ENCODE measurements around the gene NAA10.

NAA10 gene

DNA sequence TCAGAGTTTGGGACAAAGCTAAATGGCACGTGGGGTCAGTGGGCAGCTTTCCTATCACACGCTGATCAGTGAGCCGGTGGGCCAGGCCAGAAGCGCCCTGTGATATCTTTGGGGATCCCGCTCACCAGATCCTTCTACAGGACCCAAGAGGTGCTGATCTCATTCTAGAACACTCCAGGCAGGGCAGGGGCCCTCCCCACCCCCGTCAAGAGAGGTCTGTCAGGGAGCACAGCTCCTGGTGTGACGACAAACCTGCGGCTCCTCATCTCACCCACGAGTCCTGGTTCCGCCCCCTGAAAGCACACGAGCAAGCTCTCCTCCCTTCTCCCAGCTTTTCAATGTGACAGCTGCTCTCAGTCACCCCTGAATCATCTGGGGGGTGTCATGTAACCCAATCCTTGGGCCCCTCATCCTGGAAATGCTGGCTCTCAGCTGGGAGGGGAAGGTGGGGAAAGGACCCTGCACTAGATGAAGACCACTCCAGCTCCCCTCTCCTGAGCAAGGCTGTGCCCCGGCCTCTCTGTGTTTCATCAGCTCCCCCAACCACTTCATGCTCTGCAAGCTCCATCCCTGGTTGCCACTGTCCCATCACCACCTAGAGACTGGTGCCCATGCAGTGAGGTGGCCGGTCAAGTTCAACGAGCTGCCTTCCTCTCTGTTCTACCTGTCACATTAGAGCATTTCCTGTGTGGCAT is 32.2 kb upstream of the NAA10 start:
- DNase-seq: no peak

DNA sequence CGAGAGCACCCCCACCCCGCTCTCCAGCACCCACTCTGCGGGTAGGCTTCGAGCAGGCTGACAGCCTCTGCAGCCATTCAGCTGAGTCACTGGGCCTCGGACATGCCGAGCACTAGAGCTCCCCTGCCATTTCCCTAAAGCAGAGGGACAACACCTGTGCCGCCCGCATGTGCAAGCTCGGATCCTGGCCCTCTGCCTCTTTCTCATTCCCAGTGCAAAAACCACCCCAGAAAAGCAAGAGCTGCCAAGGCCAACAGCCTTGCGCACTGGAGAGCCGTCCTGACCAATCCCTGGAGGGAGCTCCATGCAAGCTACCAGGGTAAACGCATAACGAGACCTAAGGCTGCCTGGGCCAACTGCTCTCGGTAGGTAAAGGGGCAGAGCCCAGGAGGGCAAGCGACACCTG is 31.4 kb upstream of the NAA10 start:
- no peak for DNase-seq

DNA sequence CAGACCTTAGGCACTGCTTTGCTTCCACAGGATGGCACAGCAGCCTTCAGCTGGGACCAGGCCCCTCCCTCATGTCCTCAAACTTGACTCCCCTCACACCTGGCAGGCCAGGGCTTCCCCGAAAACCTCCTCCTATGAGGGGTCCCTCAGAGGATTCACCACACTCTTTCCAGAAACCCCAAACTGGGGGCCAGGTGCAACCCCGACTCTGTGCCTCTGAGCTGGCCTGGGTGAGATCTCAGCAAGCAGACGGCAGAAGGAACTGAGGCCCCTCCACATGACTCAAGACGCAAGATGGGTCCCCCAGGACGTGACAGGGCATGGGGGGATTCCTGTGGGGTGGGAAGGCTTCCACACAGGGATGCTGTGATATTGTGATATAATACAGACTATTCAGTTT is 30.6 kb upstream of the NAA10 start:
- no peak for DNase-seq

DNA sequence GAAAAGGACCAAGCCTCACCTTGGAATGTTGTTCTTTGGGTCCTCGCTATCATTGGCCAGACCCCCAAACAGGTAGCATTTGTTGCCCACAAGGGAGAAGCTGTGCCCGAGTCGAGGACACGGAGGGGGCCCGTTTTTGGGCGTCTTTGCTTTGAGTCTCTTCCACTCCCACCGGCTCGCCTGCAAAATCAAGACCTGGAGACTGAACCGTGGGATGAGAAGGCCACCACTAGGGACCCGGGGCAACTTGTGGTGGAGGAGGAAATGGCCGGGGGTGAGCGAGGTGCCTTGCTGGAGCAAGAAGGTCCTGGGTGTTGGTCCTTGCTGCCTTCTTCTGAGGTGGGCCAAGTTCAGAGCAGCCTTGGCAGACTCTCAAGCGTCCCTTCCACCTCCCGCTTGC is 29.3 kb upstream of the NAA10 start:
- DNase-seq: no peak

DNA sequence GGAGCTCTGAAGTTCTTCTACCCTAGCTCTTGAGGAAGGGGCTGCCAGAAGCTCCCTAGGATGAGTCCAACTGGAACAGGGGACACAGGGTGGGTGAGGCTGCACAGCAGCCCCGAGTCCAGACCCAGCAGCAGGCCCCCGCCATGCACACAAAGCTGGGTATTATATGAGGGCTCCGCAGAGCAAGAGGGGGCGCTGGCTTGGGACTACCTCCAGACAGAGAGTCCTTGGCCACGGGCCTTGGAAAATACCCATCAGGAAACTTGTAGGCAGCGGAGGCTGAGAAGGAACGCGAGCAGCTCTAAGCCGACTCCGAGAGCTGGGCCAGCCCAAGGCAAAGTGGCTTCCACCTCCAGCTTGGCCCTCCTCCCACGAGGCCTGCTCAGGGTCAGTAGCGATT is 28.7 kb upstream of the NAA10 start:
- no peak for DNase-seq

DNA sequence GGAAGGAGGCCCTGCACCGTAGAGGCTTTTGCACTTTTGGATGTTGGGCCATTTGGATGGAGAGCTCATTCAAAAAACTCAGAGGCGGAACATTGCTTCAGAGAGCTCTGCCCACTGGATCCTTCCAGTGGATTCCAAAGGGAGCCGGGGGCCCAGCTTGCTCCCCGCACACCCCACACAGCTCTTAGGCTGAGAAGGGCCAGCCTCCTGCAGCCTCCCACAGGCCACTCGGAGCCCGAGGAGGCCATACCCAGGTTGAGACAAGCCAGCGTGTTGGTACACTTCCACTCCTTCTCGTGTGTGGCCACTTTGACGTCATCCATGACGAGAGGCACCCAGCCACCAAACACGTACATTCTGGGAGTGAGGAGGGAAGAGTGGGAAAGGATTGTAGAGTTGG is 26.5 kb upstream of the NAA10 start:
- DNase-seq: no peak

DNA sequence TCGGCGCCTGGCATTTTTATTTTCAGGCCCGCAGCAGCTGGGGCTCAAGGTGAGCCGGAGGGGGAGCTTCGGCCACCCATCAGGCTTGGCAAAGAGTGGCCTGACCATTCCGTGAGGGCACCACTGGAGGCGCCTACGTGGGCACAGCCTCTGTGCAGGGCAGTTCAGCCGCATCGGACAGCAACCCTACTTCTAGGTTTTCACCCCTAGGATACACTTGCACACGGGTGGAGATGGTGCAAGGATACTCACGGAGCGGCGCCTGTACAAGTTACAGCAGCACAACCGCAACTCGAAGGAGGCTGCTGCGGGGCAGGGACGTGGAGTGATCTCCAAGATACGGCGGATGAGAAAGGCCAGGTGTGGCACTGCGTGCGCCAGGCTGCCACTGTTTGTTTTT is 25.9 kb upstream of the NAA10 start:
- no peak for DNase-seq

DNA sequence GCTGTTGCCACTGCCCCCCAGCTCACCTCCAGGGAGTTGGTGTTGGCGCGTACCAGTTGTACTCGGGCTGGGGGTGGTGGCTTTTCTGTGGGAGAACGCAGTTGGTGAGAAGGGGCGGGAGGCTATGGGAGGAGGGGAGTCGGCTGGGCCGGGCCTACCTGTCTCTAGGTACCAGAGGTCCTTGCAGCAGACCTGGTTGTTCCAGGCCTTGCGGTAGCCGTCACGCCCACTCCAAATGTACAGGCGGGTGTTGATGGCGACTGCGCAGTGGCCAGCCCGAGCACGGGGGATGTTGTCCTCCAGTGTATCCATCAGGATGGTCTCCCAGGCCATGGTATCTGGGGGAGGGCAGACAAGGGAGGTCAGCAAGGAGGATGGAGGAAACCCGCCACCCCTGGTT is 25.2 kb upstream of the NAA10 start:
- no peak for DNase-seq

DNA sequence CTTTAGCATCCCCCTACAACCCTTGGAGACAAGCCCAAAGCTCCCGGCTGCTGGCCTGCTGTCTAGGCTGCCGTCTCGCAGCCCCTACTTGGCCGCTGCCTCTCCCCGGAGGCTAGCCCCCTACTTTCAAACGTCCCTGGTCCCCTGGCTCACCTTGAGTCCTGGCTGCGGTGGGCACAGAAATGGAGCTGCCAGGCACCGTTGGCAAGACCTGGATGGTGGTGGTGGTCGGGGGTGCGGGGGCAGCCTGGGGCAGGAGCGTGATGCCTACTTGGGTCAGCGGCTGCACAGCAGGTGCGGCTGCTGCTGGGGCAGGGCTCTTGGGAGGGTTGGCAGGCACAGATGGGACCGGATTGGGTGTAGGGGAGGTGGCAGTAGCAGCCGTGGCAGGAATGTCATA is 24.8 kb upstream of the NAA10 start:
- DNase-seq: no peak

DNA sequence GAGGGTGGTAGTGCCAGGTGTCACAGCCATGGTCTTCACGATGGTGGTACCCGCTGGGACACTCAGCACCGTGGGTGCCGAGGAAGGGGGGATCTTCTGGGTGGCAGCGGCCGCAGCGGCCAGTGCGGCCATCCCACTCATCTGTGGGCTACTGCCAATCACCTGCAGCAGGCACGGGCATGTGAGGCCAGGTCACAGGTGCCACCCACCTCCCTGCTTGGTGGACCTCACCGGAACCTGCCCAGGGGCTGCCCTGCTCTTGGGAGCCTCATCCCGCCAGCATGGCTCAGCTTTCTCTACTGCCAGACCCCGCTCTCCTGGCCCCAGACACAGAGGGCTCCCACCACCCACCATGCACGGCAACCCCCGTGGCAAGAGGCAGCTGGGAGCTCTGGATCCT is 23.8 kb upstream of the NAA10 start:
- no peak for DNase-seq

DNA sequence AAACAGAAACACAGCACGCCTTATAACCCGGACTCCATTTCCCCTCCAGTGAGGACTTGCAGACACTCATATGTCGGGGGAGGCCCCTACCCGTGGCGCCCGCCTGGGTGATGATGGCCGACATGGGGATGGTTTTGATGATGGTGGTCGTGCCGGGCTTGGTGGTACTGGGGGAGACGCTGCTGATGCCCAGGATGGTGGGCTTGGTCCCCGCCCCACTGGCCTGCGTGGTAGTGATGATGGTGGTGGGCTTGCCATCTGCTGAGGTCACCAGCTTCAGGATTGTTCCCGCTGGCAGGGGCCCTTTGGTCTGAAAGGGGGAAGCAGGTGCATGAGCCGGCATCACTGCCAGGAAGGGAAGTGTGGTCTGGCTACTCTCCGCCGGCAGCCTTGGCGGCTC is 22.4 kb upstream of the NAA10 start:
- no peak for DNase-seq

DNA sequence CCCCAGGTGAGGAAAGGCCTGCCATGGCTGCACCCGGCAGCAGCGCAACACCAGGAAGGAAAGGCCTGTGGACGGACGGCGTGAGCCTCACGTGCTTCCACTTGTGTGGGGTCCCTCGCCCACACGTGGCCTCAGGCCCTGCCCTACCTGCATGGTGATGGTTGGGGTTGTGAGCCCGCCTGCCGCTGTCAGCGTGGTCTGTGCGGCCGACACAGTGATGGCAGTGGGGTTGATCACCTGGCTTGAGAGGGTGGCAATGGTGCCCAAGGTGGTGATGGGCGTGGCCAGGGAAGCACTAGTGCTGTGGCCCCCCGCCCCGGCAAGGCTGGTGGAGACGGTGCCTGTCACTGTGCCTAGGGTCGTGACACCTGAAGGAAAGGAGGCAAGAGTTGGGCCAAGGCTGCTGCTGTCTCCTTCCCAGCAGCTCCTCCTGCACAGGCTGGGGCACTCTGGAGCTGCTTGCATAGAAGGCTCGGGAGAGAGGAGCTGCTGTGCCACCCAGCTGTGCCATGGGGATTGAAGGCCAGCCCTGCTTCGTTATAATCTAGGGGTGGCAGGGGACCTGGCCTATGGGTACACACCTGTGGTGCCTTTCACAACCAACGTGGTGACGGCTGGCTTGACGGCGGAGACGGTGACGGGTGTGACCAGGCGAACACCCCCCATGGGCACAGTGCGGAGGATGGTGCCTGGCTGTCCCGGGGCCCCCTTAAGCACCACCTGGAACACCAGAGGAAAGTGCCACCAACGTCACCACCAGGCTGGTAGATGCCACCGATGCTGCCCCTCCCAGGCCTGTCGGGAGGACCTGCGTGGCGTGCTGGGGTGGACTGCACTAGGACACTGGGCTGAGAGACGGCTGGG is 21.4 kb upstream of the NAA10 start:
- no peak for DNase-seq

DNA sequence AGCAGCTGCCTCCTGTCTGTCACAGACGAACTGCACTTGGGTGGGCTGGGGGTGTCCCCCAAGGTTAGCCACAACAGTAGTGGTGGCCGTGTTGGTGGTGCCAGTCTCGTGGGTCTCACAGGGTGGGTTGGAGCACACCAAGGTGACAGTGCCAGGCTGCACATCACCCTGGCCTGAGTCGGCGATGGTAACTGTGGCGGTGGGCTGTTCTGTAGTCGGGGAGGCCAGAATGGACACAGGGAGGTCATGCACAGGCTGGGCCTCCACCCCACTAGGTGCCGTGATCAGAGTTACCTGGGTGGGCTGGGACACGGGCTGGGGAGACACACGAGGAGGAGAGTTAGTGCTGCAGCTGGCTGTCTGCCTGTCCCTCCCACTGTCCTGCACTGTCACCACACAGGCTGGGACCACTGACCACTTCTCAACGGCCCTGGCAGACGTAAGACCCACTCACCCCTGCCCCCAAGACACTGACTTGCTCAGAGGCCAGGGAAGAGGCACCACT is 20.4 kb upstream of the NAA10 start:
- no peak for DNase-seq

DNA sequence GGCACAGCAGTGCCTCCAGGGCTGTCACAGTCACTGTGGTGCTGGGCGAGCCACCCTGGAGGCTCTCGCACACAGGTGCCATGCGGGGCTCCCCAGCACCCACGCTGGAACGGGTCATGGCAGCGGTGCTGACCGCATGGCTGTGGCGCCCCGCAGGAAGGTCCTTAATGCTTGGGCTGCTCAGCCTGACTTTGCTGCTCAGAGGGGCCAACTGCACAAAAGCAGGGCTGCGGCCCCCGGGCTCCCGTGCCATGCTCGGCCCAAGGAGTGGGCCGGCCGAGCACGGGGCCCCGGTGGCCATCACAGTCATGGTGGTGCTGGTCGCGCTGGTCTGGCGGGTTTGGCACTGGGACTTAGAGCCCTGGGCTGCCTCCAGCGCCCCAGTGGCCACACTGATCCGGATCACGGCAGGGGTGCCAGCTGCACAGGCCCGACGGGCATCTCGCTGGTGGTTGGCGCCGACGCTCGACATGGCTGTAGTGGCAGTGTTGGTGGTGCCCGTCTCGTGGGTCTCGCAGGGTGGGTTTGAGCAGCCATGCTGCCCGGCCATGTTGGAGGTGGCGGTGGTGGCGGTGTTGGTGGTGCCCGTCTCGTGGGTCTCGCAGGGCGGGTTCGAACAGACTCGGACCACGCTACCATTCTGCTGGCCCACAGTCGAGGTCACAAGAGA is 19.9 kb upstream of the NAA10 start:
- no peak for DNase-seq

DNA sequence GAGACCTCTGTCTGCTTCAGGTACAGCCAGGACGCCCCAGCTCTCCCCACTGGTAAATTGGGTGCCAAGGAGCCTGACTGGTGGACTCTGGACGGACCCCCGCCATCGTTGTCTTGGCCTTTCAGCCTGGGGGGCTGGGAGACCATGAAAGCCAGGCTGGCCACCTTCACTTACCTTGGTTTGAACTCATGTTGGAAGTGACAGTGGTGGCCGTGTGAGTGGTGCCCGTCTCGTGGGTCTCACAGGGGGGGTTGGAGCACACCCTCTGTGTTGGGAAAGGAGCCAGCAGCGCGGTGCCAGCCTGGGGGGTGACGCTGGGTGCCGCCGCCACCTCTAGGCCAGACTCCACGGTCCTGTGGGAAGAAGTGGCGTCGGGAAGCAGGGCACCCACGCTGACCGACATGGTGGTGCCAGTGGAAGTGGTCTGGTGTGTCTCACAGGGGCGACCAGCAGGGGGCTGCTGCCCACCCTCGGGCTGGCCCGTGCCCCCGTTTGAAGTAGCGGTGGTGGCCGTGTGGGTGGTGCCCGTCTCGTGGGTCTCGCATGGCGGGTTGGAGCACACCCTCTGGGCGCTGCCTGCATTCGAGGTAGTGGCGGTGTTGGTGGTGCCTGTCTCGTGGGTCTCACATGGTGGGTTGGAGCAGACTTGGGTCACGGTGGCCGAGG is 19.2 kb upstream of the NAA10 start:
- DNase-seq: no peak

DNA sequence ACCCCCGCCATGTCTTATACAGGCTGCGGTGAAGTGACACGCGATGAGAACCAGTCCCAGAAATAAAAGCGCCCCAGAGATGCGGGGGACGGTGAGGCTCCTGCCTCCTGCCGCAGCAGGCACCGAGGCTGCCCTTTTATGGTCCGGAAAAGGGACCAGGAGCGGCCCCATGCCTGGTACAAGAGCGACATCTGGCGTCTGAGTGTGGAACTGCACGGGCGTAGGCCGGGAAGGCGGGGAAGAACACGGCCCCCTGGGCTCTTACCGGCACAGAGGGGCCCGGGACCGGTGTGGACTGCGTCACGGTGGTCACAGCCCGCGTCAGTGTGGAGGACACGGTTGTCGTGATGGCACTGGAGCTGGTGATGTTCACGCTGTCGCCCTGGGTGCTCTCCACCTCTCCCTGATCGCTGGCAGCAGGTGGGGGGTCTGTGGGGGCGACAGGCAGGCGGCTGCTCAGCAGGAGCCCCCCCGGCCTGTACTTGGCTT is 18.5 kb upstream of the NAA10 start:
- peak; percentile 45 to 71 (median 65) for DNase-seq

DNA sequence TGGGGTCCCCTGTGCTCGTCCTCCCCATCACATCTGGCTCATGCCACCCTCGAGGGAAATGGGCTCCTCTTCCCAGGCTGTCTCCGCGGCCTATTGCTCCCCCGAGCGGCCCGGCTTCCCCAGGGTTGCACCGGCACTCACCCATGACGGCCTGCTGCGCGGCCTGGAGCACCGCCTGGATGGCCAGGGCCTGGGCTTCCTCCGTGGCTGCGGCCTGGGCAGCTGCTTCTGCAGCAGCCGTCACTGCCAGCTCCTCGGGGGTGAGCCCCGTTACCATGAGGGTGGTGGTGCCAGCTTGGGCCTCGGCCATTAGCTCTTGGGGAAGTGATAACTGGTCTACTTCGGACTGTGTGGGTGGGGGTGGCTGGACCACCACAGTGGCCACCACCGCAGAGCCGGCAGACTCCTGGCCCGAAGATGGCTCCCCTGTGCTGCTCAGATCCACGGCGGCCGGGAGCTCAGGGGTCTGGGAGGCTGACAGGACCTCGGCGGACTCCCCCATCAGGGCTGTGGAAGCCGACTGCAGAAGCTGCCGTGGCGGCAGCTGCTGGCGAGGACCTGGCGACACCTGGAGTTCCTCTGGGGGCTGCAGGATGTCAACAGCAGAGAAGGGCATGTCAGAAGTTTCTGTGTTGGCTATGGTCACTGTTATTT is 17.7 kb upstream of the NAA10 start:
- no peak for DNase-seq

DNA sequence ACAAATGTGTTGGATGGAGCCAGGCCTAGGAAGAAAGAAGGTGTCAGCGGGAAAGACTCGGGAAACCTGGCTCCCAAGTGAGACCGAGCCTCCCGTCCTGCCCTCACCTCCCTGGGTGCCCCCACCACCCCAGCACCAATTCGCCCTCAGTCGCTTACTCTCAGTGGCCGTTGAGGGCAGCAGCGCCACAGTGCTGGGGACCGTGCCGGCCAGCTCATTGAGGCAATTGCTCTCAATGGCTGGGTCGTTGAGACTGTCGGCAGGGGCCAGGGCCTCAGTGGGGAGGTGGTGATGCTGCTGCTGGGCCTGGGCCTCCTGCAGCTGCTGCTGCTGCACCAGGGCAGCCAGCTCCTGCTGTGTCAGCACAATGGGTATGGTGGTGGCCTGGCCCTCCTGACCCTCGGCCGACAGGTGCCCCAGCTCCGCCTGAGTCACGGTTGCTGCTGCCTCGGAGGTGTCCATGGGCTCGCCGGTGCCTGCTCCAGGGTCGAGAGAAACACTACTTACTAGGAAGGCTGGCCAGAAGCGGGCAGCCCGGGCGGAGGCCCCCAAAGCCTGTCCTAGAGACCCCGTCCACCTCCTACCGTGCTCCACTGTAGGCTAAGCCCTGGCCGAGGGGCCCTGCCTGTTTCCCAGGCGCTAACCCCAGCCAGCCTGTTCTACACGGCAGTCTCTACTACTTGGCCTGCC is 17.0 kb upstream of the NAA10 start:
- no peak for DNase-seq

DNA sequence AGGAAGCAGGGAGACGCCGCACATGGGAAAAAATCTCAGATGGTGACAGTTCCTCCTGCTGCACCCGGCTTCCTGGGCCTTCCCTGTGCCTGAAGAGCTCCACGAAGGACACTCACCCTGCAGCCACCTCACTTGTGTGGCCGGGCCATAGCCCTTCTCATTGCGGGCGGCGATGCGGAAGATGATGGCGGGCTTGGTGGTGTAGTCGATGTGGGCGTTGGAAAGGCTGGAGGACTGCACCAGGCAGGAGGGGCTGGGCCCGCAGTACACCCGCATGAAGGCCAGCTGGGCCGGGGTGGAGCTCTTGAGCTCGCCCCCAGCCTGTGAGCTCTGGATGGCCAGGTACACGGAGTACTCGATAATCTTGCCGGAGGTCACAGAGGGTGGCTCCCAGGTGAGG is 15.3 kb upstream of the NAA10 start:
- DNase-seq: no peak

DNA sequence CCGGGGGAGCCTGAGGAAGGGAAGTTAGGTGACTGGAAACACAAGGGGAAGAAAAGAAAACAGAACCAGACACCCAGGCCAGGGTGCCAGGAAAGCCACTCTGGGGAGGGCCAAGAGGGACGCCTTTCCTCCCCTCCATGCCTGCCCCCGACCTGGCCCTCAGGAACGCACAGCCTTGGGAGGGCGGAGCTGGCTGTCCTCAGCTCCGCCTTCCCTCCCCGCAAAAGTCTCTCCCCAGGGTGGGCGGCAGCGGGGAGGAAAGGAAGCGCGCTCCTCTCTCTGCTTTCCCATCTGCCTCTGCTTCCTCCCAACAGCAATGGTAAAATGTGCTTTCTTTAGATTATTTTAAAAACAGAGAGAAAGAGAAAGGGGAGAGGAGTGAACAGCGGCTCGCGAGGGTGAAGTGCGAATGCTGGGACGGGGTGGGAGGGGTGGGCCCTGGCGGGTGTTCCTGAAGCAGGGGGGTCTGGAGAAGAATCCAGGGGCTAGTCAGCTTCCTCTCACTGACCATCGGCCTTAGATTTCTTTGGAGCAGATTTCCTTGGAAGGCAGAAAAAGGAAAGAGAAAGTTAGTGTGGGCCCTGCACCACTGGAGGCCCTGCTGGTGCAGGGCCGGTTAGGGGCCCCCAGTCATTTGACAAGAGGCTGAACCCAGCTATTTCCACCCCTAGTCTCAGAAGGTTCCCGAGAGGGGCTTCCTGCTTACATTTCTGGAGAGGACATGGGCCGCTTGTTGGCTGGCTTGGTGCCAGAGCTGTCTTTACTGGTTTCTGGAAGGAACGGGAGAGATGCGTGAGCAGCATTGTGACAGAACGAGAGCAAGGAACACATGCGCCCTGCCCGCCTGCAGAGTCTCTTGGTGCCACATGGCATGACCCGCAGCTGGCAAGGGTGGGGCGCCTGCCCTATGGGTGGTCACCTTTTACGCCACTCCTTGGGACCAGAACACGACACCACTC is 14.3 kb upstream of the NAA10 start:
- no peak for DNase-seq

Data from T-helper 1 cell (primary cell).